ENCODE results near the gene TBC1D1. TPM values are rescaled to one million over a fixed set of nuclear protein-coding genes. Genes with fewer than 3 reads are reported as not detected.

Gene TBC1D1
- total RNA-seq, 1 donor = 101 TPM

DNA sequence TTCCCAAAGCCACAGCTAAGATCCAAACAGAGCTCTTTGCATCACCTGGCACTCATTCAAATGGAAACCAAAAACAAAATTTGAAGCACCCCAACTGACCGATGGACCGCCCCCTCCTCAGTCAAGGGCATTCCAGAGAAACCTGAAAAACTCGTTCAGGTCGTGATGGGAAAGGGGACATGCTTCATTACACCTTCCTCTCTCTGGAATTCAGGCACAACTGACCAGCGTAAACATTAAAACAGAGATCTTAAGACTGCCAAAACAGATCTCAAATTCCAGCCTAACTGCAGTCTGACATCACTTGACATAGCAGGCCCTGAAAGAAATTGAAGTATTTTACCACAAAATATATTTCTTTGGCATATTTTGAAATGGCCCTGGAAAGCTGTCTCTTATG lies 97.8 kb downstream of the TBC1D1 start:
- DNase-seq (ENCODE audit: low read depth) = no peak
- TF ChIP-seq CTCF (IDR thresholded peaks at IDR 0.05; ENCODE audit: insufficient read depth, low read depth, low read length) = no peak

GRCh38 chr4:37989398-37990260 lies 98.7 kb downstream of the TBC1D1 start:
- no peak overlapping the region for H3K4me3 ChIP-seq (ENCODE audit: low read depth, low read length)
- DNase-seq (ENCODE audit: low read depth) = no peak
- no peak for TF ChIP-seq CTCF (IDR thresholded peaks at IDR 0.05; ENCODE audit: insufficient read depth, low read depth, low read length)

More for the DNA sequence above, 97.8 kb downstream of the TBC1D1 start:
- no peak overlapping the region for H3K4me3 ChIP-seq (ENCODE audit: low read depth, low read length)

- no peak for TF ChIP-seq CTCF (IDR thresholded peaks at IDR 0.05; ENCODE audit: insufficient read depth, low read depth, low read length)
- H3K4me3 ChIP-seq (ENCODE audit: low read depth, low read length) = no peak overlapping the region
- DNase-seq (ENCODE audit: low read depth) = no peak
Observed at GRCh38 chr4:37990731-37991245, 99.9 kb downstream of the TBC1D1 start.

GRCh38 chr4:37991623-37992410 lies 100.9 kb downstream of the TBC1D1 start:
- TF ChIP-seq CTCF (IDR thresholded peaks at IDR 0.05; ENCODE audit: insufficient read depth, low read depth, low read length) = no peak
- no peak for DNase-seq (ENCODE audit: low read depth)
- H3K4me3 ChIP-seq (ENCODE audit: low read depth, low read length) = no peak overlapping the region

DNA sequence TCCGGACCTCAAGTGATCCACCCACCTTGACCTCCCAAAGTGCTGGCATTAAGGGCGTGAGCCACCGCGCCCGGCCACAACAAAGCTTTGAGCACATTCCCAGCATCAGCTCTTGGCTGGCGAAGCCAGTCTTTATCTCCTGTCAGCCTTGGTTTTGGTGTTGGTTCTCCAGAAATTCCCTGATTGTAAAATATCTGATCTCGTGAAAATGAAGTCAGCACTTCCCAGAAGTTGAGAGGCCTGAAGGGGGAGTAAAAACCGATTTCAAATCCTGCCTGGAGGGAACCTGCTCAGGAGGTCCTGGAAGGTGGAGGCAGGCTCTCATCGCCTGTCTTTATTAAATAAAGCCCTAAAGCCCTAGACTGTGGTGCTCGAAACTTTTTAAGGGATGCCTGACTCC lies 102.9 kb downstream of the TBC1D1 start:
- no peak for DNase-seq (ENCODE audit: low read depth)
- no peak for TF ChIP-seq CTCF (IDR thresholded peaks at IDR 0.05; ENCODE audit: insufficient read depth, low read depth, low read length)
- H3K4me3 ChIP-seq (ENCODE audit: low read depth, low read length) = no peak overlapping the region

- H3K4me3 ChIP-seq (ENCODE audit: low read depth, low read length) = no peak overlapping the region
- no peak for DNase-seq (ENCODE audit: low read depth)
- no peak for TF ChIP-seq CTCF (IDR thresholded peaks at IDR 0.05; ENCODE audit: insufficient read depth, low read depth, low read length)
Observed at GRCh38 chr4:37994569-37994968, 103.7 kb downstream of the TBC1D1 start.
